Measurements from ENCODE around the gene CCDC134.

DNA sequence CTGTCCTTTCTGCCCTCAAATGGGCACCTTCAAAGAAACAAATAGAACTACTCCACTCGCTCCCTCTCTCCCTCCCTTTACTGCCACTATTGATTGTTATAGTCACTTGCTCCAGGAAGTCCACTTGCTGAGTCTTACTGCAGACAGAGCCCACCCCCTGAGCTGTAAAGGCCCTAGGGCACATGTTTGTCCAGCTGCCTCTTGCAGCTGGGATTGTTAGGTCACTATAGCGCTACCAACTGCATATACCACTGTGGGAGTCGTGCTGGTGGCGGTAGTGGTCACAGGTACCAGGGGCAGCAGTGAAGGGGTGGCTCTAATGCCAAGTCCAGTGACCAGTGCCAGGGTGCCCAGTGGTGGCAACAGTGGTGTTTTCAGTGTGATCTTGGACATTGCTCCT, 28.0 kb downstream of the CCDC134 start:
- TF ChIP-seq, protein P1, sequence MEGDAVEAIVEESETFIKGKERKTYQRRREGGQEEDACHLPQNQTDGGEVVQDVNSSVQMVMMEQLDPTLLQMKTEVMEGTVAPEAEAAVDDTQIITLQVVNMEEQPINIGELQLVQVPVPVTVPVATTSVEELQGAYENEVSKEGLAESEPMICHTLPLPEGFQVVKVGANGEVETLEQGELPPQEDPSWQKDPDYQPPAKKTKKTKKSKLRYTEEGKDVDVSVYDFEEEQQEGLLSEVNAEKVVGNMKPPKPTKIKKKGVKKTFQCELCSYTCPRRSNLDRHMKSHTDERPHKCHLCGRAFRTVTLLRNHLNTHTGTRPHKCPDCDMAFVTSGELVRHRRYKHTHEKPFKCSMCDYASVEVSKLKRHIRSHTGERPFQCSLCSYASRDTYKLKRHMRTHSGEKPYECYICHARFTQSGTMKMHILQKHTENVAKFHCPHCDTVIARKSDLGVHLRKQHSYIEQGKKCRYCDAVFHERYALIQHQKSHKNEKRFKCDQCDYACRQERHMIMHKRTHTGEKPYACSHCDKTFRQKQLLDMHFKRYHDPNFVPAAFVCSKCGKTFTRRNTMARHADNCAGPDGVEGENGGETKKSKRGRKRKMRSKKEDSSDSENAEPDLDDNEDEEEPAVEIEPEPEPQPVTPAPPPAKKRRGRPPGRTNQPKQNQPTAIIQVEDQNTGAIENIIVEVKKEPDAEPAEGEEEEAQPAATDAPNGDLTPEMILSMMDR (IDR thresholded peaks at IDR 0.05): no peak
- no peak for TF ChIP-seq POLR2A (IDR thresholded peaks at IDR 0.05)
- no peak for TF ChIP-seq EP300 (IDR thresholded peaks at IDR 0.05)

Measured in tibial nerve (tissue), 4 donors.